Adrenal gland (tissue), 12 donors: ENCODE data around the gene INPP4B. TPM values are rescaled to one million over a fixed set of nuclear protein-coding genes. Genes with fewer than 3 reads are reported as not detected.

Experiments used
- DNase-seq, 7 donors: peaks; one replicate each; pipeline ENCODE4 v3.0.0-alpha.2; 2019 to 2020
- H3K27ac ChIP-seq, 5 donors: fragments of 200-600 bp; sonication (generic) in 4 of 5; 1 replicate in 3 of 5; 2 replicates in 2 of 5; pipeline versions ENCODE4 v1.5.1 to v1.8.0; 2016 to 2020; ENCODE audit warnings: mild to moderate bottlenecking in 1 of 5
- H3K27me3 ChIP-seq: fragments of 200-600 bp; 2 replicates; pipeline ENCODE4 v1.8.0; 2021
- H3K36me3 ChIP-seq, 2 donors: fragments of 200-600 bp; replicated peaks in 1 of 2; 1 replicate in 1 of 2; 2 replicates in 1 of 2; pipeline versions ENCODE4 v1.5.1 to v1.8.0; 2018 to 2022
- H3K4me1 ChIP-seq, 2 donors: fragments of 200-600 bp; replicated peaks in 1 of 2; 1 replicate in 1 of 2; 2 replicates in 1 of 2; pipeline versions ENCODE4 v1.5.1 to v1.8.0; 2018 to 2021
- H3K4me3 ChIP-seq, 4 donors: fragments of 200-600 bp; sonication (generic) in 3 of 4; one replicate each; pipeline ENCODE4 v1.5.1; 2016 to 2018
- H3K9me3 ChIP-seq, 3 donors: fragments of 200-600 bp; sonication (generic) in 1 of 3; replicated peaks in 1 of 3; 1 replicate in 2 of 3; 2 replicates in 1 of 3; pipeline versions ENCODE4 v1.5.1 to v1.8.0; 2016 to 2021
- CTCF ChIP-seq, 6 experiments: fragments of 450-650 bp in 4 of 6; fragments of 200-600 bp in 2 of 6; sonication (generic) in 1 of 6; IDR thresholded peaks; 1 replicate in 5 of 6; 2 replicates in 1 of 6; pipeline versions ENCODE4 v1.5.1 to v1.8.0; 2016 to 2021; ENCODE audit warnings: antibody characterized with exemption in 6 of 6, mild to moderate bottlenecking in 2 of 6, moderate library complexity in 1 of 6
- POLR2A ChIP-seq, 2 donors: fragments of 450-650 bp; IDR thresholded peaks; one replicate each; pipeline ENCODE4 v1.6.1; 2017; ENCODE audit warnings: antibody characterized with exemption in 2 of 2, mild to moderate bottlenecking in 2 of 2, moderate library complexity in 1 of 2
- WGBS, 4 donors: extraction: QIAGEN DNeasy Blood & Tissue Kit in 2 of 4; methylation state at CpG; one replicate each; pipeline versions ENCODE4 v1.1.5 to v1.1.7; 2013 to 2017; 5-methylcytosine and 5-hydroxymethylcytosine counted together
- intact Hi-C, 2 donors: fragments of 100-400 bp; cut with DNase I; formaldehyde crosslinking; loops; one replicate each; pipeline versions ENCODE4 v1.14.1 to v1.15.0; 2022 to 2023
- polyA plus RNA-seq, 3 donors: library from polyadenylated mRNA; stranded (reverse); fragments of 200-250 nt in 2 of 3; fragments of 350-450 nt in 1 of 3; fragmentation: Illumina TruSeq in 1 of 3; extraction: RNeasy Lipid Tissue Mini Kit (QIAGEN cat#74804) in 1 of 3; gene quantifications; one replicate each; pipeline ENCODE4 v1.2.3, GENCODE V29; 2013 to 2014
- total RNA-seq, 9 donors: library from RNA; depleted of rRNA in 4 of 9; stranded (reverse); fragments of >200 nt in 4 of 9; fragments of 120-200 nt in 1 of 9; fragmentation: NEBNext Ultra II Directional in 1 of 9; extraction: Animal tissue kit (Norgen Biotek cat#: 25700) in 1 of 9; gene quantifications; one replicate each; pipeline versions ENCODE4 v1.1.0 to v1.2.4, GENCODE V29; 2013 to 2023
- donor health status: healthy with polysubstance abuse.
- donor health status: Bipolar disorder and iron deficiency.
- donor health status: DM: yes; HTN: yes; CAD: no.
- donor health status: DM: no; HTN: no; CAD: no.
- donor health status: DM: no; HTN: no; CAD: no.
- donor health status: DM: yes; HTN: yes; CAD: no.

Gene INPP4B
- total and polyA plus RNA-seq, 12 donors: 2.2 to 21.6 (median 11.8) TPM

- peak in 3 of 7 donors; percentile 18 to 56 (median 23) for DNase-seq
- H3K27ac ChIP-seq: no peak overlapping the region
- intact Hi-C loops: no loop called here
- WGBS, 4 donors: 13 to 26% (median 18%) methylated on average over 1 of the region's 1 CpG
- no peaks in the 10 kb centered on the region for H3K4me1 ChIP-seq
- H3K4me3 ChIP-seq: no peak overlapping the region
- no peaks in the 10 kb centered on the region for H3K36me3 ChIP-seq
- TF ChIP-seq POLR2A (IDR thresholded peaks at IDR 0.05) (no peak), CTCF (IDR thresholded peaks at IDR 0.05) (no peak)
- H3K9me3 ChIP-seq: no peaks in the 10 kb centered on the region
- H3K27me3 ChIP-seq: no peaks in the 10 kb centered on the region
Observed at GRCh38 chr4:142815834-142816233, 30.3 kb downstream of the INPP4B start.

DNA sequence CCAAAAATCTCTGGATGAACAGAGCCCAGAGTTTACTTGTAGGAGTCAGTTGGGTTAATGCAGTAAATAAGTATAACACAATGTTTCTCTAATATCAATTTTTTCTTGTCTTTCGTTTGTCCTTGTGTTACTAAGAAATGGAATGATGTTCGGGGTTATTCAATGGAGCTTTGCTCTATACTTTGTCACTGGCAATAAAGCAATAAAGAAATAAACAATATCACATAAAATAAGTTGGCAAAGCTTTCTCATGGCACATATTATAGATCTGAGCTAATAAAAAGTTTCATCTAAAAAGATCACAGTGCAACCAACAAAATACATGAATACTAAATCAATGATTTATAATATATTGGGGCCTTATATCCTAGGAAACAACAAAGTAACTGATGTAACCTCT lies 32.7 kb downstream of the INPP4B start:
- Histone ChIP-seq H3K27ac (no peak overlapping the region), H3K4me1 (no peaks in the 10 kb centered on the region), H3K9me3 (no peaks in the 10 kb centered on the region), H3K27me3 (no peaks in the 10 kb centered on the region), H3K4me3 (no peak overlapping the region), H3K36me3 (no peaks in the 10 kb centered on the region)
- 79 to 83% (median 81%) methylated on average over 2 of the region's 2 CpGs for WGBS, 4 donors
- no peak for DNase-seq
- intact Hi-C loops: no loop called here
- TF ChIP-seq CTCF (IDR thresholded peaks at IDR 0.05) (no peak), POLR2A (IDR thresholded peaks at IDR 0.05) (no peak)

GRCh38 chr4:142812091-142812490 lies 34.0 kb downstream of the INPP4B start:
- no peaks in the 10 kb centered on the region for H3K27me3 ChIP-seq
- intact Hi-C loops: no loop called here
- no peaks in the 10 kb centered on the region for H3K36me3 ChIP-seq
- no peak overlapping the region for H3K4me3 ChIP-seq
- H3K9me3 ChIP-seq: no peaks in the 10 kb centered on the region
- H3K4me1 ChIP-seq: no peaks in the 10 kb centered on the region
- TF ChIP-seq POLR2A (IDR thresholded peaks at IDR 0.05): no peak
- TF ChIP-seq CTCF (IDR thresholded peaks at IDR 0.05): no peak
- DNase-seq: no peak
- no peak overlapping the region for H3K27ac ChIP-seq

GRCh38 chr4:142811034-142811433 lies 35.1 kb downstream of the INPP4B start:
- H3K27ac ChIP-seq: no peak overlapping the region
- TF ChIP-seq CTCF (IDR thresholded peaks at IDR 0.05) (no peak), POLR2A (IDR thresholded peaks at IDR 0.05) (no peak)
- WGBS, 4 donors: 86 to 95% (median 89%) methylated on average over 1 of the region's 1 CpG
- DNase-seq: no peak
- intact Hi-C loops: no loop called here
- no peak overlapping the region for H3K4me3 ChIP-seq
- H3K27me3 ChIP-seq: no peaks in the 10 kb centered on the region
- H3K4me1 ChIP-seq: no peaks in the 10 kb centered on the region
- no peaks in the 10 kb centered on the region for H3K36me3 ChIP-seq
- no peaks in the 10 kb centered on the region for H3K9me3 ChIP-seq
